ENCODE results near the gene USP16.
"Not testable (repeated sequence)": the region's sequence is repeated elsewhere in the genome, so short reads cannot be mapped to it uniquely, and the experiment has no call there.

The USP16 gene

GRCh38 chr21:29024474-29025327 lies at the start of gene USP16:
TSS of gene USP16 (plus strand) at chr21:29024668. CDS start at chr21:29027914, 3,246 bp downstream.
- DNase-seq (ENCODE audit: low read depth) = peak; percentile 88

- no peak for DNase-seq (ENCODE audit: low read depth)
These were observed 49.1 kb upstream of the USP16 start for GRCh38 chr21:28975397-28975796.

- no peak for DNase-seq (ENCODE audit: low read depth)
These were observed 45.4 kb upstream of the USP16 start for GRCh38 chr21:28979092-28979491.

GRCh38 chr21:28982637-28983036 lies 41.8 kb upstream of the USP16 start:
- no peak for DNase-seq (ENCODE audit: low read depth)

GRCh38 chr21:28986677-28987076 lies 37.8 kb upstream of the USP16 start:
- DNase-seq (ENCODE audit: low read depth) = no peak

GRCh38 chr21:28988146-28988545 lies 36.3 kb upstream of the USP16 start:
- peak; percentile 45 for DNase-seq (ENCODE audit: low read depth)

- DNase-seq (ENCODE audit: low read depth) = no peak
These were observed 32.5 kb upstream of the USP16 start for GRCh38 chr21:28991861-28992525.

- DNase-seq (ENCODE audit: low read depth) = peak; percentile 99
These were observed 31.8 kb upstream of the USP16 start, which contains the start of gene LTN1 for GRCh38 chr21:28992526-28993292. TSS of gene LTN1 (minus strand) at chr21:28992877. CDS start at chr21:28992805, 72 bp downstream.

- DNase-seq (ENCODE audit: low read depth) = no peak
These were observed 31.2 kb upstream of the USP16 start for GRCh38 chr21:28993293-28993629.

- DNase-seq (ENCODE audit: low read depth) = peak; percentile 92
These were observed 21.9 kb upstream of the USP16 start for GRCh38 chr21:29002442-29003144.

GRCh38 chr21:29005696-29006095 lies 18.8 kb upstream of the USP16 start:
- no peak for DNase-seq (ENCODE audit: low read depth)

- no peak for DNase-seq (ENCODE audit: low read depth)
These were observed 17.3 kb upstream of the USP16 start for GRCh38 chr21:29007135-29007534.

- DNase-seq (ENCODE audit: low read depth) = no peak
These were observed 16.7 kb upstream of the USP16 start for GRCh38 chr21:29007810-29008209.

GRCh38 chr21:29008367-29008766 lies 16.1 kb upstream of the USP16 start:
- DNase-seq (ENCODE audit: low read depth) = no peak

GRCh38 chr21:29011236-29011635 lies 13.2 kb upstream of the USP16 start:
- DNase-seq (ENCODE audit: low read depth) = not testable (repeated sequence)

- DNase-seq (ENCODE audit: low read depth) = no peak
These were observed 6.7 kb upstream of the USP16 start for GRCh38 chr21:29017639-29018237.

GRCh38 chr21:29018540-29018939 lies 5.9 kb upstream of the USP16 start:
- no peak for DNase-seq (ENCODE audit: low read depth)

GRCh38 chr21:29022166-29022565 lies 2.3 kb upstream of the USP16 start:
- no peak for DNase-seq (ENCODE audit: low read depth)

- DNase-seq (ENCODE audit: low read depth) = no peak
These were observed 853 bp downstream of the USP16 start for GRCh38 chr21:29025328-29025713.

GRCh38 chr21:29029524-29029923 lies 5.1 kb downstream of the USP16 start:
- no peak for DNase-seq (ENCODE audit: low read depth)

GRCh38 chr21:29030909-29031308 lies 6.4 kb downstream of the USP16 start:
- DNase-seq (ENCODE audit: low read depth) = no peak

GRCh38 chr21:29033301-29033700 lies 8.8 kb downstream of the USP16 start:
- DNase-seq (ENCODE audit: low read depth) = no peak
